GM12878 (cell line): ENCODE measurements around the gene PYM1. TPM values are rescaled to one million over a fixed set of nuclear protein-coding genes. Genes with fewer than 3 reads are reported as not detected.

Source experiments
- CBX3 ChIP-seq: fragments of 200-600 bp; sonication (generic); IDR thresholded peaks from 2 replicates; pipeline ENCODE4 v1.6.1; 2016; ENCODE audit warnings: low read depth, borderline replicate concordance
- CHD1 ChIP-seq: IDR thresholded peaks from 2 replicates; pipeline ENCODE4 v1.6.1; 2012; ENCODE audit warnings: low read depth, low read length, improper control_type of control experiment
- GATAD2B ChIP-seq: fragments of 450-650 bp; conservative IDR thresholded peaks from 2 replicates; pipeline ENCODE4 v1.6.1; 2017; ENCODE audit warnings: low read depth, mild to moderate bottlenecking, moderate library complexity
- HDAC6 ChIP-seq: fragments of 200-600 bp; sonication (generic); IDR thresholded peaks from one replicate; pipeline ENCODE4 v1.8.0; 2017; ENCODE audit warnings: antibody characterized with exemption; ENCODE audit not compliant: unreplicated experiment
- LARP7 ChIP-seq: fragments of 450-650 bp; IDR thresholded peaks from 2 replicates; pipeline ENCODE4 v1.6.1; 2017; ENCODE audit warnings: mild to moderate bottlenecking
- RB1 ChIP-seq: fragments of 450-650 bp; formaldehyde crosslinking; IDR thresholded peaks from 2 replicates; pipeline ENCODE4 v1.6.1; 2017; ENCODE audit warnings: mild to moderate bottlenecking, borderline replicate concordance
- RCOR1 ChIP-seq: conservative IDR thresholded peaks from 2 replicates; pipeline ENCODE4 v1.6.1; 2012; ENCODE audit warnings: low read depth, low read length, improper control_type of control experiment
- SIX5 ChIP-seq: IDR thresholded peaks from 2 replicates; pipeline ENCODE4 v1.6.1; 2011; ENCODE audit warnings: mild to moderate bottlenecking, low read depth, low read length, moderate library complexity; ENCODE audit not compliant: severe bottlenecking
- SREBF2 ChIP-seq: IDR thresholded peaks from 2 replicates; pipeline ENCODE4 v1.6.1; 2012; ENCODE audit warnings: mild to moderate bottlenecking, low read length
- TCF12 ChIP-seq: IDR thresholded peaks from 2 replicates; pipeline ENCODE4 v1.6.1; 2011; ENCODE audit warnings: low read depth, mild to moderate bottlenecking, low read length
- YY1 ChIP-seq: IDR thresholded peaks from 2 replicates; pipeline ENCODE4 v1.6.1; 2011; ENCODE audit warnings: low read depth, mild to moderate bottlenecking, low read length
- polyA plus RNA-seq, 11 experiments: library from polyadenylated mRNA; depleted of rRNA in 4 of 11; unstranded in 6 of 11; stranded (reverse) in 5 of 11; fragments of >200 nt; fragmentation: Nextera tagmentation in 4 of 11; fragmentation: Illumina TruSeq in 1 of 11; extraction: Ambion mirVana in 4 of 11; extraction: Trizol in 1 of 11; gene quantifications; 1 replicate in 1 of 11; 2 replicates in 10 of 11; pipeline versions ENCODE4 v1.2.1 to v1.2.3, GENCODE V29; 2011 to 2016; ENCODE audit warnings: inconsistent platforms in 2 of 11, missing spikeins in 2 of 11, low read depth in 1 of 11
- total RNA-seq, 4 experiments: library from RNA; depleted of rRNA in 3 of 4; stranded (reverse); fragments of >200 nt in 3 of 4; fragmentation: Illumina TruSeq in 1 of 4; extraction: Trizol in 1 of 4; gene quantifications; 2 replicates each; pipeline versions ENCODE4 v1.2.1 to v1.2.3, GENCODE V29; 2013 to 2021
- TF ChIP-seq, protein P1 (sequence below): IDR thresholded peaks from 2 replicates; pipeline ENCODE4 v1.6.1; 2011; ENCODE audit warnings: low read depth, low read length, improper control_type of control experiment, borderline replicate concordance
- TF ChIP-seq, protein P2 (sequence below): fragments of 450-650 bp; IDR thresholded peaks from 2 replicates; pipeline ENCODE4 v1.6.1; 2018; ENCODE audit warnings: borderline replicate concordance, mild to moderate bottlenecking; ENCODE audit not compliant: partially characterized antibody
- TF ChIP-seq, protein P3 (sequence below): fragments of 450-650 bp; IDR thresholded peaks from 2 replicates; pipeline ENCODE4 v1.6.1; 2017; ENCODE audit warnings: mild to moderate bottlenecking, moderate library complexity
- TF ChIP-seq, protein P4 (sequence below): IDR thresholded peaks from 2 replicates; pipeline ENCODE4 v1.6.1; 2012; ENCODE audit warnings: low read depth, low read length, improper control_type of control experiment
- TF ChIP-seq, protein P5 (sequence below): fragments of 450-650 bp; formaldehyde crosslinking; IDR thresholded peaks from 2 replicates; pipeline ENCODE4 v1.5.0; 2022; ENCODE audit warnings: mild to moderate bottlenecking, missing genetic modification characterization

PYM1 gene
- total and polyA plus RNA-seq, 10 of the 15 experiments (the other 5 are each of a cell fraction or from before 2014, with no cell fraction given): 33.9 to 93.4 (median 55.8) TPM

DNA sequence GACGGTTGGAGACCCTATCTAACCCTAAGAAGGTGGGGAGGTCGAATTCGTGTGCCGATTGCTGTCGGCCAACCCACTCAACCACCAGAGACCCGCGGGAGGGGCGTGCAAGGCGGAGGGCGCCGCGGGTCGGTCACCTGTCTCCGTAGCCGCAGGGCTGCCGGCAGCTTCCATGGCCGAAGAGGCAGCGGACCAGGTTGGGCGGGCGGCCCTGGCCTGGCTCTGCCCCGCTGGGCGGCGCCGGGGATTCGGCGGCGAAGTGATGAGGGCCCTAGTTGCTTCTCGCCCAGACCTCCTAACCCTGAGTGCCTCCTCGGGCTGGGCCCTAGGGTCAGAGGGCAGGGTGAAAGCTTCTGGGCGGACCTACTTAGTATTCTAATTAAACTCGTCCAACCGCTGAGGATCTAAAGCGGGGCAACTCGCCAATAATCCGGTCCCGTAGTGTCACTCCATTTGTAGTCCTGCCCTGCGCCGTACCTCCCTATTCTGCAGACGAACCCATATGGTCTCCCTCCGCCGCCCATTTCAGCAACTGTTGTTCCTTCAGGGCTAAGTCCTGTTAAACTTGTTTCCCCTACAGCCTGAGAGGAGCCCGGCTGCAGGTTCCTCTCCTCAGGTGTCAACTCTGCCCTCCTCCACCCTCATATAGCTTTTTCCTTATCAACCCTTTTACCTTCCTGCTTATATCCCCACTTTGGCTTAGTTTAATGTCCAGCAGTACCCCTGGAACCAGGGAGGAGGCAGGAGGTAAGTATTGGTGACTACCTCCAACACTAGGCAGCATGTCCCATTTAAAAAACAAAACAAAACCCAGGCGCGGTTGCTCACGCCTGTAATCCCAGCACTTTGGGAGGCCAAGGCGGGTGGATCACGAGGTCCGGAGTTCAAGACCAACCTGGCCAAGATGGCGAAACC lies at the start of gene PYM1 (continued):
- TF ChIP-seq, protein P1, sequence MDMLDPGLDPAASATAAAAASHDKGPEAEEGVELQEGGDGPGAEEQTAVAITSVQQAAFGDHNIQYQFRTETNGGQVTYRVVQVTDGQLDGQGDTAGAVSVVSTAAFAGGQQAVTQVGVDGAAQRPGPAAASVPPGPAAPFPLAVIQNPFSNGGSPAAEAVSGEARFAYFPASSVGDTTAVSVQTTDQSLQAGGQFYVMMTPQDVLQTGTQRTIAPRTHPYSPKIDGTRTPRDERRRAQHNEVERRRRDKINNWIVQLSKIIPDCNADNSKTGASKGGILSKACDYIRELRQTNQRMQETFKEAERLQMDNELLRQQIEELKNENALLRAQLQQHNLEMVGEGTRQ: no peak
- TF ChIP-seq LARP7 (no peak; the same call in 1 of the 2 replicates), RCOR1 (0 out of 2 replicates have a peak, but pooled peaks have one; percentile 74), GATAD2B (no peak), YY1 (peak; percentile 77), CHD1 (no peak; the same call in 1 of the 2 replicates), TCF12 (no peak), SIX5 (no peak), HDAC6 (no peak), RB1 (no peak; the same call in 1 of the 2 replicates), SREBF2 (no peak), CBX3 (no peak)
- TF ChIP-seq, protein P2, sequence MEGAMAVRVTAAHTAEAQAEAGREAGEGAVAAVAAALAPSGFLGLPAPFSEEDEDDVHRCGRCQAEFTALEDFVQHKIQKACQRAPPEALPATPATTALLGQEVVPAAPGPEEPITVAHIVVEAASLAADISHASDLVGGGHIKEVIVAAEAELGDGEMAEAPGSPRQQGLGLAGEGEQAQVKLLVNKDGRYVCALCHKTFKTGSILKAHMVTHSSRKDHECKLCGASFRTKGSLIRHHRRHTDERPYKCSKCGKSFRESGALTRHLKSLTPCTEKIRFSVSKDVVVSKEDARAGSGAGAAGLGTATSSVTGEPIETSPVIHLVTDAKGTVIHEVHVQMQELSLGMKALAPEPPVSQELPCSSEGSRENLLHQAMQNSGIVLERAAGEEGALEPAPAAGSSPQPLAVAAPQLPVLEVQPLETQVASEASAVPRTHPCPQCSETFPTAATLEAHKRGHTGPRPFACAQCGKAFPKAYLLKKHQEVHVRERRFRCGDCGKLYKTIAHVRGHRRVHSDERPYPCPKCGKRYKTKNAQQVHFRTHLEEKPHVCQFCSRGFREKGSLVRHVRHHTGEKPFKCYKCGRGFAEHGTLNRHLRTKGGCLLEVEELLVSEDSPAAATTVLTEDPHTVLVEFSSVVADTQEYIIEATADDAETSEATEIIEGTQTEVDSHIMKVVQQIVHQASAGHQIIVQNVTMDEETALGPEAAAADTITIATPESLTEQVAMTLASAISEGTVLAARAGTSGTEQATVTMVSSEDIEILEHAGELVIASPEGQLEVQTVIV: no peak
- TF ChIP-seq, protein P3, sequence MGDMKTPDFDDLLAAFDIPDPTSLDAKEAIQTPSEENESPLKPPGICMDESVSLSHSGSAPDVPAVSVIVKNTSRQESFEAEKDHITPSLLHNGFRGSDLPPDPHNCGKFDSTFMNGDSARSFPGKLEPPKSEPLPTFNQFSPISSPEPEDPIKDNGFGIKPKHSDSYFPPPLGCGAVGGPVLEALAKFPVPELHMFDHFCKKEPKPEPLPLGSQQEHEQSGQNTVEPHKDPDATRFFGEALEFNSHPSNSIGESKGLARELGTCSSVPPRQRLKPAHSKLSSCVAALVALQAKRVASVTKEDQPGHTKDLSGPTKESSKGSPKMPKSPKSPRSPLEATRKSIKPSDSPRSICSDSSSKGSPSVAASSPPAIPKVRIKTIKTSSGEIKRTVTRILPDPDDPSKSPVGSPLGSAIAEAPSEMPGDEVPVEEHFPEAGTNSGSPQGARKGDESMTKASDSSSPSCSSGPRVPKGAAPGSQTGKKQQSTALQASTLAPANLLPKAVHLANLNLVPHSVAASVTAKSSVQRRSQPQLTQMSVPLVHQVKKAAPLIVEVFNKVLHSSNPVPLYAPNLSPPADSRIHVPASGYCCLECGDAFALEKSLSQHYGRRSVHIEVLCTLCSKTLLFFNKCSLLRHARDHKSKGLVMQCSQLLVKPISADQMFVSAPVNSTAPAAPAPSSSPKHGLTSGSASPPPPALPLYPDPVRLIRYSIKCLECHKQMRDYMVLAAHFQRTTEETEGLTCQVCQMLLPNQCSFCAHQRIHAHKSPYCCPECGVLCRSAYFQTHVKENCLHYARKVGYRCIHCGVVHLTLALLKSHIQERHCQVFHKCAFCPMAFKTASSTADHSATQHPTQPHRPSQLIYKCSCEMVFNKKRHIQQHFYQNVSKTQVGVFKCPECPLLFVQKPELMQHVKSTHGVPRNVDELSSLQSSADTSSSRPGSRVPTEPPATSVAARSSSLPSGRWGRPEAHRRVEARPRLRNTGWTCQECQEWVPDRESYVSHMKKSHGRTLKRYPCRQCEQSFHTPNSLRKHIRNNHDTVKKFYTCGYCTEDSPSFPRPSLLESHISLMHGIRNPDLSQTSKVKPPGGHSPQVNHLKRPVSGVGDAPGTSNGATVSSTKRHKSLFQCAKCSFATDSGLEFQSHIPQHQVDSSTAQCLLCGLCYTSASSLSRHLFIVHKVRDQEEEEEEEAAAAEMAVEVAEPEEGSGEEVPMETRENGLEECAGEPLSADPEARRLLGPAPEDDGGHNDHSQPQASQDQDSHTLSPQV: no peak
- TF ChIP-seq, protein P4, sequence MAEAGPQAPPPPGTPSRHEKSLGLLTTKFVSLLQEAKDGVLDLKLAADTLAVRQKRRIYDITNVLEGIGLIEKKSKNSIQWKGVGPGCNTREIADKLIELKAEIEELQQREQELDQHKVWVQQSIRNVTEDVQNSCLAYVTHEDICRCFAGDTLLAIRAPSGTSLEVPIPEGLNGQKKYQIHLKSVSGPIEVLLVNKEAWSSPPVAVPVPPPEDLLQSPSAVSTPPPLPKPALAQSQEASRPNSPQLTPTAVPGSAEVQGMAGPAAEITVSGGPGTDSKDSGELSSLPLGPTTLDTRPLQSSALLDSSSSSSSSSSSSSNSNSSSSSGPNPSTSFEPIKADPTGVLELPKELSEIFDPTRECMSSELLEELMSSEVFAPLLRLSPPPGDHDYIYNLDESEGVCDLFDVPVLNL: no peak
- TF ChIP-seq, protein P5, sequence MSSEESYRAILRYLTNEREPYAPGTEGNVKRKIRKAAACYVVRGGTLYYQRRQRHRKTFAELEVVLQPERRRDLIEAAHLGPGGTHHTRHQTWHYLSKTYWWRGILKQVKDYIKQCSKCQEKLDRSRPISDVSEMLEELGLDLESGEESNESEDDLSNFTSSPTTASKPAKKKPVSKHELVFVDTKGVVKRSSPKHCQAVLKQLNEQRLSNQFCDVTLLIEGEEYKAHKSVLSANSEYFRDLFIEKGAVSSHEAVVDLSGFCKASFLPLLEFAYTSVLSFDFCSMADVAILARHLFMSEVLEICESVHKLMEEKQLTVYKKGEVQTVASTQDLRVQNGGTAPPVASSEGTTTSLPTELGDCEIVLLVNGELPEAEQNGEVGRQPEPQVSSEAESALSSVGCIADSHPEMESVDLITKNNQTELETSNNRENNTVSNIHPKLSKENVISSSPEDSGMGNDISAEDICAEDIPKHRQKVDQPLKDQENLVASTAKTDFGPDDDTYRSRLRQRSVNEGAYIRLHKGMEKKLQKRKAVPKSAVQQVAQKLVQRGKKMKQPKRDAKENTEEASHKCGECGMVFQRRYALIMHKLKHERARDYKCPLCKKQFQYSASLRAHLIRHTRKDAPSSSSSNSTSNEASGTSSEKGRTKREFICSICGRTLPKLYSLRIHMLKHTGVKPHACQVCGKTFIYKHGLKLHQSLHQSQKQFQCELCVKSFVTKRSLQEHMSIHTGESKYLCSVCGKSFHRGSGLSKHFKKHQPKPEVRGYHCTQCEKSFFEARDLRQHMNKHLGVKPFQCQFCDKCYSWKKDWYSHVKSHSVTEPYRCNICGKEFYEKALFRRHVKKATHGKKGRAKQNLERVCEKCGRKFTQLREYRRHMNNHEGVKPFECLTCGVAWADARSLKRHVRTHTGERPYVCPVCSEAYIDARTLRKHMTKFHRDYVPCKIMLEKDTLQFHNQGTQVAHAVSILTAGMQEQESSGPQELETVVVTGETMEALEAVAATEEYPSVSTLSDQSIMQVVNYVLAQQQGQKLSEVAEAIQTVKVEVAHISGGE (CRISPR knock-in tag): no peak
